Activated gamma-delta T cell (primary cell): ENCODE results near the gene IGLL5.

ENCODE experiments used
- DNase-seq: peaks from one replicate; lab custom pipeline; 2025; lab: John Stamatoyannopoulos, UW
- total RNA-seq, 2 donors: gene quantifications; one replicate each; lab custom pipeline; 2026; lab: John Stamatoyannopoulos, UW

IGLL5 gene
- total RNA-seq, result 0 to 0.26 reads per million in 2 donors

GRCh38 chr22:22887621-22888503 lies at the start of gene IGLL5:
TSS of gene IGLL5 (plus strand) at chr22:22887816. CDS start at chr22:22888054, 238 bp downstream.
- DNase-seq, result no peak

GRCh38 chr22:22838148-22838786 lies 49.3 kb upstream of the IGLL5 start:
- DNase-seq, result no peak

GRCh38 chr22:22839570-22840314 lies 47.9 kb upstream of the IGLL5 start:
- DNase-seq, result no peak

- no peak for DNase-seq
These were observed 46.8 kb upstream of the IGLL5 start for GRCh38 chr22:22840780-22841179.

DNA sequence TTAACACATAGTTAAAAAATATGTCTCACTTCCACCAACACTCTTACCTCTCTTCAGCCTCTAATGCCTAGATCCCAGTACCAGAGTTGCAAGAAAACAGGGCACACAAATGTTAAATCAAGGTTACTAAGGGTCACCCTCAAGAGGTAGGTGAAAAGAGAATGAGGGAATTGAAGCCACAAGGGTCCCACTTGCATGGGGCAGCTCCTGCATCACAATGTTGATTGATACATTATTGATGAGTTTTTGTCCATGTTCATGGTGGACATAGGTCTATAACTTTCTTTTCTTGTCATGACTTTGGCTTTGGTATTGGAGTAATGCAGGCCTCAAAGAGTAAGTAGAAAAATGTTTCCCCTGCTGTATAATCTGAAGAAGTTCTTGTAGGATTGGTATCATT lies 46.0 kb upstream of the IGLL5 start:
- DNase-seq, result no peak

DNA sequence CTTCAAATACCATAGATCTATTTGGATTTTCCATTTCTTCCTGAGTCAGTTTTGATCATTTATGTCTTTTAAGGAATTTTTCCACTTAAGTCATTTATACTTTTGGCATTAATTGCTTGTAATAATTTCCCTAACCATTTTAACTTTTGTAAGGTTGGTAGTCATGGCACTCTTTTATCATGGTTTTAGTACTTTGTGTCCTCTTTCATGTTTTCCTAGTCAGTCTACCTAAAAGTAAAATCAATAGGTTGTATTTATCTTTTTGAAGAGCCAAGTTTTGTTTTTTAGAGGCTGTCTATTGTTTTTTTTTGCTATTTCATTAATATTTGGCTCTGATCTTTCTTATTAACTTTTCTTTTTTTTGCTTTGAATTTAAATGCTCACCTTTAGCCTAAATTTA lies 45.5 kb upstream of the IGLL5 start:
- no peak for DNase-seq

GRCh38 chr22:22843848-22844247 lies 43.8 kb upstream of the IGLL5 start:
- DNase-seq, result no peak

- no peak for DNase-seq
These were observed 40.4 kb upstream of the IGLL5 start for GRCh38 chr22:22847241-22847640.

GRCh38 chr22:22848364-22848866 lies 39.2 kb upstream of the IGLL5 start:
- no peak for DNase-seq

DNA sequence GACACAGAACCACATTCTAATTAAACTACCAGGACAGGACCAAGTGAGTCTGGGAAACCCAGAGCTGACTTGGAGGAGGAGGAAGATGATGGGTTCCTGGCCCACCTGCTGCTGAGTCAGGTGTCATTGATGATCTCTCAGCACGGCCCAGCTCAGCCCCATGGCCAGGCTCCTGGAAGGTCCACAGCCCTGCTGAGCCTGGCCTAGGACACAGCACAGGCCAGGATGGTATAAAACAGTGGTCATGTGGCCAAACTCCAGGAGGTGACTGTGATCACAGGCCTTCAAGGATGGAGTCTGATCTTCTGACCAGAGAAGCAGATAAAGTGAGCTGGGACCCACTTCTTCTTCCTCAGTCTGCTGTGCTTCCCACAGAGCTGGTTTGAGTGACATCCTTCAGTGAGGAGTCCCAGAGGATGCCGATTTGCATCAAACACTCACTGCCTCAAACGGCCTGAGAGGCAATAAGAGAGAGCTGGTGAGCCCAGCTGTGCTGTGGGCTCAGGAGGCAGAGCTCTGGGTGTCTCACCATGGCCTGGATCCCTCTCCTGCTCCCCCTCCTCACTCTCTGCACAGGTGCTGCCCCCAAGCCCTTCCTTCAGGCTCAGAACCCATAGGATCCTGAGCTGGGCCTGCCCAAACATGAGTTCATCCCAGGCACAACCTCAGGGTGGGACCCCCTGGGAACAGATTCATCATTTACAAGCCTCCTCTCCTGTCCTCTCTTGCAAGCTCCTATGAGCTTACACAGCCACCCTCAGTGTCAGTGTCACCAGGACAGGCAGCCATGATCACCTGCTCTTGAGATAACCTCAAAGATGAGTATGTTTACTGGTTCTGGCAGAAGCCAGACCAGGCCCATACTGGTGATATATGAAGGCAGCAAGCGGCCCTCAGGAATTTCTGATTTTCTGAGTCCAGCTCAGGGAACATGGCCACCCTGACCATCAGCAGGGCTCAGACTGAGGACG lies 37.7 kb upstream of the IGLL5 start:
- DNase-seq, result no peak

DNA sequence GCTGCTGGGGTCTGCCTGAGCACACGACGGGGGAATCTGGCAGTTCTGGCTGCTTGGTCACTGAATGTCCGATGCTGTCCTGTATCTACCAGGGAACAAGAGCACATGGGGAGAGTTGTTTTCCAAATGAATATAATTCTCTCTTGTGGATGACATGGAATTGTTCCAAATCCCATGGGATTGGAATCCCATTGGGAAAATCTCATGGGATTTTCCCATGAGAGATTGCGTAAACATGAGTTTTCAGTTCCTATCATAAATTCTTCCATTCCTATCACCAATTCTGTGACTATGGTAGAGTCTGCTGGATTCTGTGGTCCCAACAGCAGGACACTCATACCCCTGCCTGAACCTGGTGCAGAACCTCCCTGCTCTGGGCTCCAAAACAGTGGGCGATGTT lies 35.6 kb upstream of the IGLL5 start:
- DNase-seq, result no peak

GRCh38 chr22:22853713-22854112 lies 33.9 kb upstream of the IGLL5 start:
- no peak for DNase-seq

DNA sequence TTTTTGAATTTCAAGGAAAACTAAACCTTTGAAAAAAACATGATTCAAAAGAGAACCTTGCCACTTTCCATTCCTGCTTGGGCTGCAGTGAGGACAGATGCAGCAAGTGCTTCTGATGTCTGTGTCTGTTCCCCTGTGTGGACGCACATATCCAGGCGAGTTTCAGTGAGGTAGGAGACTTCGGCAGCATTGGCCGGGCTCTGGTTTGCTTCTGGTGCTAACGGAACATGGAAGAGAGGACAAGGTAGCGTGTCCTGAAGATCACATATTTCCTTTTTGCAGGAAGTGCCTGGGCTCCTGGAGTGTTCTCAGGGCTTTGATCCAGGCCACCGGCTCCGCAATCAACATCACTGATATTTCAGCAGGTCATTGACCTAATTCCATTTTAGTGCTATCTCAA lies 33.1 kb upstream of the IGLL5 start:
- no peak for DNase-seq

DNA sequence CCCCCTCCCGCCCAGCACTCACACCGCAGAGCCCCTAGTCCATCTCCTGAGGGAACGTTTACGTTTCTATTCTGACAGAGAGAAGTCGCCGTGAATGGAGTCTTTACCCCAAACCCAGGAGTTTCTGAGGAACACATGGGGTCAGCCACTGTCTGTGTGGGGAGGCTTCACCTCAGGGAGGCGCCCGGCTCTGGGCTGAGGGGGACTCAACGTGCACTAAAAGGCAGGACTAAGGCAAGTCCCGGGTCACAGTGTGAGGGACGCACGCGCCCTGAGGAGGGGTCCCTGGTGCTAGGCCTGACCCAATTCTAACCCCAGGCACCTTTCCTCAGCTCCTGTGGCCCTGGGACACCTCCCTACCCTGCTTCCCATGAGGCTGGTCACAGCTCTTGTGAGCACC lies 32.5 kb upstream of the IGLL5 start:
- no peak for DNase-seq

GRCh38 chr22:22855617-22856308 lies 31.9 kb upstream of the IGLL5 start:
- no peak for DNase-seq

DNA sequence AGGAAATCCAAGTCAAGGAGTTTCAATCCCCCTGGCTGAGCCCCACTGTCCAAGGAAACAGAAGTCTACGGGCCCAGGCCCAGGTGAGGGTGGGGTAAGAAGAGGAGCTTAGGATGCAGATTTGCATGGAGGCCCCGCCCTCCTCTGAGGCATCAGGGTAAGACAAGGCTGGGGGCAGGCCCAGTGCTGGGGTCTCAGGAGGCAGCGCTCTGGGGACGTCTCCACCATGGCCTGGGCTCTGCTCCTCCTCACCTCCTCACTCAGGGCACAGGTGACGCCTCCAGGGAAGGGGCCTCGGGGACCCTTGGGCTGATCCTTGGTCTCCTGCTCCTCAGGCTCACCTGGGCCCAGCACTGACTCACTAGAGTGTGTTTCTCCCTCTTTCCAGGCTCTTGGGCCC lies 31.3 kb upstream of the IGLL5 start:
- DNase-seq, result no peak

- no peak for DNase-seq
These were observed 30.6 kb upstream of the IGLL5 start for GRCh38 chr22:22856885-22857606.

DNA sequence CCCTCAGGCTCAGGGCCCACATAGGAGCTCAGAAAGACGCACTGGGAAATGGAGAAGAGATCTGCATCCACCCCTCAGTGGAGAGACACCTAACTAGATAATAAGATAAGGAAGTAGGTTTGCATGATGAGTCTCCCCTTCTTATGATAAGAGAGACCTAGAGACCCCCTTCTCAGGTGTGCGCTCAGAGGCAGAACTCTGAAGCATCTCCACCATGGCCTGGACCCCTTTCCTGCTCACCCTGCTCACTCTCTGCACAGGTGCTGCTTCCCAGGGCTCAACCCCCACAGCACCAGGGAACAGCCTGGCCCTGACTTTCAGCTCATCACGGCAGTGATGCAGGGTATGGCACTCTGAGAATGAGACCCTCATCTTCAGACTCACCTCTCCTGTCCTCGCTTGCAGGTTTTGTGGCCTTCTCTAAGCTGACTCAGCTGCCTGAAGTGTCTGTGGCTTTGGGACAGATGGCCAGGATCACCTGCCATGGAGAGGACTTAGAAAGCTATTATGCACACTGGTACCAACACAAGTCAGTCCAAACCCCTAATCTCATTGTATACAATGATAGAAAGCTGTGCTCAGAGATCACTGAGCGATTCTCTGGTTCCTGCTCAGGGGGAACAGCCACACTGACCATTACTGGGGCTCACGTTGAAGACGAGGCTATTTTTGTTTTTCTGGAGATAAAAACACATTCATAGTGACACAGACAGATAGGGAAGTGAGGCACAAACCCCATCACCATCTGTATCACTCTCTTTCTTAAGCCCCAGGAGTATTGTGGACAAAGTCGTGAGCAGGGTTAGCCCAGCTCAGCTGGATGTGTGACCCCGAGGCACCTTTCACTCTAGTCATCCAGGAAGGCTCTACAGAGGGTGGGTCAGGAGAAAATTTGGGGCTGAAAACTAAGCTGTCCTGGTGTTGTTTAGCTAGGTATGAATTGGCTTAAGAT lies 29.7 kb upstream of the IGLL5 start:
- DNase-seq, result no peak

GRCh38 chr22:22858559-22858937 lies 29.1 kb upstream of the IGLL5 start:
- no peak for DNase-seq
